Thyroid gland (tissue), 4 donors: ENCODE measurements around the gene ZFYVE26. TPM values are rescaled to one million over a fixed set of nuclear protein-coding genes. Genes with fewer than 3 reads are reported as not detected.

Source experiments
- DNase-seq, 2 donors: peaks; one replicate each; pipeline ENCODE4 v3.0.0-alpha.2; 2019
- H3K27ac ChIP-seq, 3 donors: fragments of 200-600 bp; sonication (generic); 1 replicate in 2 of 3; 2 replicates in 1 of 3; pipeline ENCODE4 v1.5.1; 2016 to 2019; ENCODE audit warnings: mild to moderate bottlenecking in 1 of 3, moderate library complexity in 1 of 3
- H3K27me3 ChIP-seq: fragments of 200-600 bp; sonication (generic); one replicate; pipeline ENCODE4 v1.5.1; 2019
- H3K36me3 ChIP-seq, 2 donors: fragments of 200-600 bp; sonication (generic); one replicate each; pipeline ENCODE4 v1.5.1; 2016 to 2019
- H3K4me1 ChIP-seq, 2 donors: fragments of 200-600 bp; sonication (generic); one replicate each; pipeline ENCODE4 v1.5.1; 2017 to 2019
- H3K4me3 ChIP-seq, 3 donors: fragments of 200-600 bp; sonication (generic); replicated peaks in 1 of 3; 1 replicate in 2 of 3; 2 replicates in 1 of 3; pipeline ENCODE4 v1.5.1; 2016; ENCODE audit warnings: mild to moderate bottlenecking in 1 of 3
- H3K9me3 ChIP-seq: fragments of 200-600 bp; sonication (generic); one replicate; pipeline ENCODE4 v1.5.1; 2017
- POLR2A ChIP-seq, 2 donors: fragments of 450-650 bp; IDR thresholded peaks; one replicate each; pipeline ENCODE4 v1.6.1; 2017; ENCODE audit warnings: antibody characterized with exemption in 2 of 2, mild to moderate bottlenecking in 2 of 2, moderate library complexity in 1 of 2
- WGBS, 2 donors: methylation state at CpG; one replicate each; pipeline ENCODE4 v1.1.5; 2017; 5-methylcytosine and 5-hydroxymethylcytosine counted together
- intact Hi-C: fragments of 100-400 bp; cut with DNase I; formaldehyde crosslinking; loops from one replicate; pipeline ENCODE4 v1.15.1; 2023
- total RNA-seq, 4 donors: library from RNA; depleted of rRNA; stranded (reverse); fragments of >200 nt; gene quantifications; one replicate each; pipeline ENCODE4 v1.2.3, GENCODE V29; 2016
- TF ChIP-seq, protein P1 (sequence below), 6 experiments: fragments of 200-600 bp in 3 of 6; fragments of 450-650 bp in 3 of 6; sonication (generic) in 3 of 6; IDR thresholded peaks; one replicate each; pipeline ENCODE4 v1.5.1; 2016 to 2019; ENCODE audit warnings: antibody characterized with exemption in 6 of 6, mild to moderate bottlenecking in 2 of 6, inconsistent platforms in 1 of 6, moderate library complexity in 1 of 6

ZFYVE26 gene
- total RNA-seq, 4 donors from 2014 or later, result 21.5 to 49.7 (median 37.1) TPM

DNA sequence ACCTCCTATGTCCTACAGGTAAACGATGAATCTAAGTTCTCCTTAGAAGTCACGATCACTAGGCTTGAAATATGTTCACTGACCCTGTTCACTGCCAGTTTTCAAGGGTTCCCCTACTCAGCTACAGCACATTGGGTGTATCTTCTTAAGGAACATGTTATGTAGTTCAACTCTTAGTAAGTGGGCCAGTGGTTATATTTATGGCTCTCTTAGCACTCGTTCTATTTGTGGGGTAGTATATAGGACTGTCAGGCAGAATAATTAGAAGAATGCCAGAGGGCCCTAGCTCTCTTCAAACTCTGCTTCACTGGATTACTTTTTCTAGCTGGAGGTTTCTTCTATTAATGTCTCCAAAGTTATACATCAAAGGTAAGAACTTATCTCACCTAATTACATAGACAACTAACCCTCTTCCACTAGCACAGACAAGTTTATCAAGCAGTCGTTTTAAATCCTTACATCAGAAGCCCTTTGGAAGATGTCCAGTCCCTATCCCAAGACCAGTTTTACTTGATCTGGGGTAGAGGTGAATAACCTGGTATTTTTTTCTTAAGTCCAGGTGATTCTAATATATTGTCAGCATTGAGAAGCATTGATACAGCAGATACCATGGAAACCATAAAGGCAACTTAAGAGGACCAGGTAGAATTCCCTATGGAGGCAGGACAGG, 39.6 kb downstream of the ZFYVE26 start:
- no peak overlapping the region for H3K27ac ChIP-seq
- no peak for TF ChIP-seq POLR2A (IDR thresholded peaks at IDR 0.05)
- TF ChIP-seq, protein P1, sequence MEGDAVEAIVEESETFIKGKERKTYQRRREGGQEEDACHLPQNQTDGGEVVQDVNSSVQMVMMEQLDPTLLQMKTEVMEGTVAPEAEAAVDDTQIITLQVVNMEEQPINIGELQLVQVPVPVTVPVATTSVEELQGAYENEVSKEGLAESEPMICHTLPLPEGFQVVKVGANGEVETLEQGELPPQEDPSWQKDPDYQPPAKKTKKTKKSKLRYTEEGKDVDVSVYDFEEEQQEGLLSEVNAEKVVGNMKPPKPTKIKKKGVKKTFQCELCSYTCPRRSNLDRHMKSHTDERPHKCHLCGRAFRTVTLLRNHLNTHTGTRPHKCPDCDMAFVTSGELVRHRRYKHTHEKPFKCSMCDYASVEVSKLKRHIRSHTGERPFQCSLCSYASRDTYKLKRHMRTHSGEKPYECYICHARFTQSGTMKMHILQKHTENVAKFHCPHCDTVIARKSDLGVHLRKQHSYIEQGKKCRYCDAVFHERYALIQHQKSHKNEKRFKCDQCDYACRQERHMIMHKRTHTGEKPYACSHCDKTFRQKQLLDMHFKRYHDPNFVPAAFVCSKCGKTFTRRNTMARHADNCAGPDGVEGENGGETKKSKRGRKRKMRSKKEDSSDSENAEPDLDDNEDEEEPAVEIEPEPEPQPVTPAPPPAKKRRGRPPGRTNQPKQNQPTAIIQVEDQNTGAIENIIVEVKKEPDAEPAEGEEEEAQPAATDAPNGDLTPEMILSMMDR (IDR thresholded peaks at IDR 0.05), result no peak
- no peaks in the 10 kb centered on the region for H3K27me3 ChIP-seq
- H3K9me3 ChIP-seq, result no peaks in the 10 kb centered on the region
- H3K36me3 ChIP-seq, result peaks cover 71 to 84% of the 10 kb centered on the region in 2 donors
- no peaks in the 10 kb centered on the region for H3K4me1 ChIP-seq
- WGBS, 2 donors, result 71 to 88% methylated on average over 4 of the region's 4 CpGs
- no peak for DNase-seq
- H3K4me3 ChIP-seq, result no peak overlapping the region
- intact Hi-C loops, result no loop called here

DNA sequence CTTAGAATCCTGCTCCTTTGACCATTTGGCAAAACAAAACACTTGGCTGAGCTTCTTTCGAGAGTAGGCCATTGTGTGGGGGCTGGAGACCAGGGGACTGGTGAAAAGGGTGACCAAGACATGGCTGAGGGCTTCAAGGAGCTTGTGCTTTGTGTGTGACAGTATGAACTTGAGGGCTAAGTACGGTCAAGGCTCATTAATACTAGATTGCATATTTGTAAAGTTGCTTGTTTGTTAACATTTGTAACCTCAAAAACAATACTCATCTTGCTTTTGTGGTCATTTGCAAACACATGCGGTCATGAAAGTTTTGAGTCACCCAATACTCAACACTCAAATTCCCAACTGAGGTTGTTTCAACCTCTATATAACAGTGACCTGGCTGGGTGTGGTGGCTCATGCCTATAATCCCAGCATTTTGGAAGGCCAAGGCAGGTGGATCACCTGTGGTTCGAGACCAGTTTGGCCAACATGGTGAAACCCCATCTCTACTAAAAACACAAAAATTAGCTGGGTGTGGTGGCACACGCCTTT, 42.5 kb downstream of the ZFYVE26 start:
- WGBS, 2 donors, result 92 to 98% methylated on average over 5 of the region's 5 CpGs

DNA sequence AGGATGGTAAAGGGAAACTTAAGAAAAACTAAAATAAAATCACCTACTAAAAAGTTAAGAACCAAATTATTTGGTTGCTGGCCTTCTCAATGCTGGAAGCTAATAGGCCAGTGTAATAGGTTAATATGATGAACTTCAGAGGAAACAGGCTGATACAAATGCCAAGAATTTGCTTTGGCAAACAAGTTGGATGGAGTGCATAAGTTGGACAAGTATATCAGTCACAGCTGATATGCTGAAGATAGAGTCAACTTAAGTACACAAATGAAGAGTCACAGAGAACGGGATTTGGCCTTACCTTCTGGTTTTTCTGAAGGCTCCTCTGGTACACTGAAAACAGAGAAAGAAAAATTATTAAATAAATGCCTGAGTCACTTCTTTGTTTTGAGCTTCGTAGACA, 48.2 kb downstream of the ZFYVE26 start:
- Histone ChIP-seq H3K9me3 (no peaks in the 10 kb centered on the region), H3K4me3 (no peak overlapping the region), H3K36me3 (peaks cover 57 to 60% of the 10 kb centered on the region in 2 donors), H3K4me1 (no peaks in the 10 kb centered on the region), H3K27ac (no peak overlapping the region), H3K27me3 (no peaks in the 10 kb centered on the region)
- intact Hi-C loops, result no loop called here
- TF ChIP-seq POLR2A (IDR thresholded peaks at IDR 0.05), result no peak
- TF ChIP-seq, protein P1 (IDR thresholded peaks at IDR 0.05), result no peak
- no peak for DNase-seq
- WGBS, 2 donors, result 81 to 91% methylated on average over 2 of the region's 2 CpGs

More for the DNA sequence above, 42.5 kb downstream of the ZFYVE26 start:
- DNase-seq, result no peak
- TF ChIP-seq, protein P1 (IDR thresholded peaks at IDR 0.05), result no peak
- no peak for TF ChIP-seq POLR2A (IDR thresholded peaks at IDR 0.05)
- H3K27me3 ChIP-seq, result no peaks in the 10 kb centered on the region
- no peaks in the 10 kb centered on the region for H3K4me1 ChIP-seq
- H3K36me3 ChIP-seq, result peaks cover 73 to 74% of the 10 kb centered on the region in 2 donors
- H3K27ac ChIP-seq, result no peak overlapping the region
- intact Hi-C loops, result no loop called here
- no peak overlapping the region for H3K4me3 ChIP-seq
- H3K9me3 ChIP-seq, result no peaks in the 10 kb centered on the region

DNA sequence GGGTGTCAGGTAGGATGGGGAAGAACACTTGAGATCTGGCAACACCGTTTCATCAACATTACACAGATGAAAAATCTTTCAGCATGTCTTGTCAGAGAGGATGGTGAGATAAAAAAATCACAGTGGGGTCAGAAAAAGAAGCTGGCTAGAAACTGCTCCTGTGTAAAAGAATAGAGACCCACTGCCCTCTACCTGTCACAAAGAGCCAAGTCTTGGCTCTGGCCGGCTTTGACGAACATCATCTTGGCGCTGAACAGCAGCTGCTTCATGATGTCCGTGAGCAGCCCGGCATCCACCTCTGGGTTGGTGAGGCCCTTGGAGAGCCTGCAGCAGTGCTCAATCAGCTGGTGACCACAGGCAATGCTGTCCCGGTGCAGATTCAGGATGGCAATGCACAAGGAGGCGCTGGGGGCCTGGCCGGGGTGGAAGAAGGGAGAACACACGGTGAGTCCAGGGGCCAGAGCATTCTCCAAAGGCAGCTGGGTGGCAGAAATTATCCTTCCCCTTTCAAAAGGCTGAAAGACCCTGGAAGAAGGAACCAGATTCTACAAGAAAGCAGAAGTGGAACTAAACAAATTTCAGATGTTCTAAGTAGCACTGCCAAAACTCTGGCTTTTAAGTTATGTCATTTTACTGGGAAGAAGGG, 50.2 kb downstream of the ZFYVE26 start:
- intact Hi-C loops, result no loop called here
- no peak for TF ChIP-seq POLR2A (IDR thresholded peaks at IDR 0.05)
- TF ChIP-seq, protein P1 (IDR thresholded peaks at IDR 0.05), result no peak
- WGBS, 2 donors, result 79 to 89% methylated on average over 8 to 10 of the region's 10 CpGs
- no peaks in the 10 kb centered on the region for H3K9me3 ChIP-seq
- H3K36me3 ChIP-seq, result peaks cover 53 to 56% of the 10 kb centered on the region in 2 donors
- no peak overlapping the region for H3K4me3 ChIP-seq
- H3K27me3 ChIP-seq, result no peaks in the 10 kb centered on the region
- H3K4me1 ChIP-seq, result no peaks in the 10 kb centered on the region
- no peak for DNase-seq
- H3K27ac ChIP-seq, result no peak overlapping the region
